ENCODE data around the gene CRACDL.

DNA sequence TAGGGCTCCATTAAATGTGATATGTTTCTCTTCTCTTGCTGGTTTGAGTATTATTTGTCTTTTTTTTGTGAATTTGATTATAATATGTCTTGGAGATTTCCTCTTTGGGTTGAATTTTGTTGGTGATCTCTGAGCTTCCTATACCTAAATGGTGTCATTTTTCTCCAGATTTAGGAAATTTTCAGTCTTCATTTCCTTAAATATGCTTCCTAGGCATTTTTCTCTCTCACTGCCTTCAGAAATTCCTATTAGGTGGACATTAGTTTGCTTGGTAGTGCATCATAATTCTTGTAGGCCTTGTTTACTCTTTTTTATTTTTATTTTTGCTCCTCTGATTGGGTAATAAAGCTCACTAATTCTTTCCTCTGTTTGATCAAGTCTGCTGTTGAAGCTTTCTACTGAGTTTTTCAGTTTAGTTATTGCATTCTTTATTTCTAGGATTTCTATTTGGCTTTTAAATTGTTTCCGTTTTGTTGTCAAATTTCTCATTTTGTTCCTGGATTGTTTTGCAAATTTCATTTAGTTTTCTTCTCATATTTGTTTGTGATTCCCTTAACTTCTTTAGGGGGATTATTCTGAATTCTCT, 36.6 kb upstream of the CRACDL start:
- TF ChIP-seq, protein P1, sequence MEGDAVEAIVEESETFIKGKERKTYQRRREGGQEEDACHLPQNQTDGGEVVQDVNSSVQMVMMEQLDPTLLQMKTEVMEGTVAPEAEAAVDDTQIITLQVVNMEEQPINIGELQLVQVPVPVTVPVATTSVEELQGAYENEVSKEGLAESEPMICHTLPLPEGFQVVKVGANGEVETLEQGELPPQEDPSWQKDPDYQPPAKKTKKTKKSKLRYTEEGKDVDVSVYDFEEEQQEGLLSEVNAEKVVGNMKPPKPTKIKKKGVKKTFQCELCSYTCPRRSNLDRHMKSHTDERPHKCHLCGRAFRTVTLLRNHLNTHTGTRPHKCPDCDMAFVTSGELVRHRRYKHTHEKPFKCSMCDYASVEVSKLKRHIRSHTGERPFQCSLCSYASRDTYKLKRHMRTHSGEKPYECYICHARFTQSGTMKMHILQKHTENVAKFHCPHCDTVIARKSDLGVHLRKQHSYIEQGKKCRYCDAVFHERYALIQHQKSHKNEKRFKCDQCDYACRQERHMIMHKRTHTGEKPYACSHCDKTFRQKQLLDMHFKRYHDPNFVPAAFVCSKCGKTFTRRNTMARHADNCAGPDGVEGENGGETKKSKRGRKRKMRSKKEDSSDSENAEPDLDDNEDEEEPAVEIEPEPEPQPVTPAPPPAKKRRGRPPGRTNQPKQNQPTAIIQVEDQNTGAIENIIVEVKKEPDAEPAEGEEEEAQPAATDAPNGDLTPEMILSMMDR (conservative IDR thresholded peaks at IDR 0.05; ENCODE audit: low read depth, low read length): no peak
- no peak for TF ChIP-seq EZH2 (IDR thresholded peaks at IDR 0.05; ENCODE audit: low read length, unreplicated experiment)

Data from PC-3 (cell line).